HG02763 (cell line): ENCODE measurements around the gene MTREX.

Source experiments
- ATAC-seq: cut with Tn5 transposase; IDR thresholded peaks from one replicate; pipeline ENCODE4 v1.9.1; 2021; ENCODE audit warnings: mild to moderate bottlenecking, moderate library complexity; ENCODE audit not compliant: unreplicated experiment

The MTREX gene

GRCh38 chr5:55426455-55426854, 118.7 kb downstream of the MTREX start:
- no peak for ATAC-seq

- no peak for ATAC-seq
Observed at GRCh38 chr5:55427157-55427556, 119.4 kb downstream of the MTREX start.

GRCh38 chr5:55429221-55429612, 121.4 kb downstream of the MTREX start:
- no peak for ATAC-seq

GRCh38 chr5:55429613-55430253, 121.9 kb downstream of the MTREX start:
- no peak for ATAC-seq

DNA sequence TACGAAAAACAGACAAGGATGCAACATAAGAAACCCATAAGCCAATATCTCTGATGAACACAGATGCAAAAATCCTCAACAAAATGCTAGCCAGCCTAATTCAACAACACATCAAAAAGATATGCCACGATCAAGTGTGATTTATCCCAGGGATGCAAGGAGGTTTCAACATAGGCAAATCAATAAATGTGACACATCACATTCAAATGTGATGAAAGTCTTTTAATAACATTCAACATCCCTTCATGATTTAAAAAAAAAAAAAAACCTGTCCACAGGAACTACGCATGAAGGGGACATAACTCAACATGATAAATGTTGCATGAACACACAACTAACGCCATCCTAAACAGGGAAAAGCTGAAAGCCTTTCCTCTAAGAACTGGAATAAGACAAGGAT, 124.8 kb downstream of the MTREX start:
- ATAC-seq: no peak

- ATAC-seq: no peak
Observed at GRCh38 chr5:55437452-55437851, 129.7 kb downstream of the MTREX start.

DNA sequence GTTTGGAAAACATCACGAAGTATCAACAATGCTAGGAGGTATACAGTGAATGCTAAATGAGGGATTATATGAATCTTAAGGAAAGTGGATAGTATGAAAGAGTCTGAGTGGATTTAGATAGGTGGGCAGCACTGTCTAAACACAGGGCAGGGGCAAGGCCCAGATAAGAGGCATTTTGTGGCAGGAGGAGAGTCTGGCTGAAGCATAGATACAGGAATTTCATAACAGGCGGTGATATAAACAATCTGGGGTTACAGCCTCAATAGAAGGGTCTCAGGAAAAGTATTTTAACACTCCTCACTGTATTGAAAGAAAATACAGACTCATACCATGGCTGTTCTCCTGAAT, 130.0 kb downstream of the MTREX start:
- no peak for ATAC-seq

DNA sequence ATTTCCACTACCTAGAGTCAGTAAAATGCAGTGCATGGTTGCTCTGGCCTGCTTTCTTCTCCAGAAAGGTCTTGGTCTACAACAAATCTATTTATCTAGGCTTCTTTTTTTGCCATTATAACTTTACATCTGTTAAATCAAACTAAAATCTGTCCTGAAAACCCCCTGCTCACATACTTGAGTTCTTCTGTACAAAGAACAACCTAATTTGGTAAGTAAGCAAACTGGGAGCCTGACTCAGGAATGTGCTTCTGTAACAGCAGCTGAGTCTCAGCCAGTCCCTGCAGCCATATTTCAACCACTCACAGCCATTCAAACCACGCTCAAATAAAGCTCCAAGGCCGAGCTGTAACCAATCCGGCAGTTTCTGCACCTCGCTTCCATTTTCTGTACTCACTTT, 131.2 kb downstream of the MTREX start:
- no peak for ATAC-seq

DNA sequence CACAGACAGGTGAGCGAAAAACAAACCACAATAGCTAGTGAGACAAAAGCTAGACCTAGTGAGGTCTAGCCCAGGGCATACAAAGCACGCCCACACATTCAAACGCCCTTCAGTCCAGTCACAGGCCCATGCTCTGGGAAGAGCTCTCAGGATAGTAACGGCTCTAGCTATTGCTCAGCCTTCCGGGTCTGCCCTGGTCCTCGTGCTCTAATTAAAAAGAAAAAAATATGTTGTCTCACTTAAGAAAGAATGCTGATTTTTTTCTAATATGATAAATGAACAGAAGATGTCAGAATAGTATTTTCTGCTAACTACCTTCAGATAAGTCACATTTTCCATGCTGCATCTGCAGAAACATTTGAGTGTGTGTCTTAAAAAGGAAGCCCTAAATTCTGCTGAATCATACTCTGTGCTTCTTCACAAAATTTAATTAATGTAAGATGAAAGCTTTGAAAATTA, 132.4 kb downstream of the MTREX start:
- no peak for ATAC-seq

- no peak for ATAC-seq
Observed at GRCh38 chr5:55441107-55441771, 133.4 kb downstream of the MTREX start.

- ATAC-seq: no peak
Observed at GRCh38 chr5:55441954-55442353, 134.2 kb downstream of the MTREX start.

DNA sequence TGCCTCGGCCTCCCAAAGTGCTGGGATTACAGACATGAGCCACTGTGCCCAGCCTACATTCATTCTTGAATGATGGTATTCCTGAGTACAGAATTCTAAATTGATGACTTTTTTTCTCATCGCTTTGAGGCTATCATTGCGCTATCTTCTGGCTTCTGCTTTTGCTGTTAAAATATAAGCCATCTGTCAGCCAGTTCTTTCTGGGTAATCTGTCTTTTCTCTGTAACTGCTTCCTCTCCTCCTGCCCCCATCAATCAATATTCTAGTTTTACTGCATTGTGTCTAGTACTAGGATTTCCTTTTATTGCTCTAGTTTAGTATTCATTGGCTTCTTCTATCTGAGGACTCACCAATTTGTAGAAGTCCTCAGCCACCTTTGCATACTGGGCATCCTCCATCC, 138.0 kb downstream of the MTREX start:
- ATAC-seq: no peak

GRCh38 chr5:55446640-55447351, 139.0 kb downstream of the MTREX start:
- no peak for ATAC-seq

GRCh38 chr5:55450050-55450765, 142.4 kb downstream of the MTREX start:
- ATAC-seq: no peak

DNA sequence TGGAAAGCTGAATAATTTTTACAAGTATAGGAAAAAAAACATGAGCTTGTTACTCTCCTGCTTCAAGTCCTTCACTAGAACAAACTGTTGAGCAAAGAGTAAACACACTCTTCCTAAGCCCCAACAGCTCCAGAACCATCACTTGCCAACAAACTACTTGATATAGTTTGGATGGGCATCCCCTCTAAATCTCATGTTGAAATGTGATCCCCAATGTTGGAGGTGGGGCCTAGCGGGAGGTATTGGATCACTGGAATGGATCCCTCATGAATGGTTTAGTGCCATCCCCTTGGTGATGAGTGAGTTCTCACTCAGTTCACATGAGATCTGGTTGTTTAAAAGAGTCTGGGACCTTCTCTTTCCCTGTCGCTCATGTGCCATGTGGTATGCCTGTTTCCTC, 144.2 kb downstream of the MTREX start:
- no peak for ATAC-seq

- no peak for ATAC-seq
Observed at GRCh38 chr5:55453211-55453610, 145.4 kb downstream of the MTREX start.

- ATAC-seq: no peak
Observed at GRCh38 chr5:55454282-55454681, 146.5 kb downstream of the MTREX start.

DNA sequence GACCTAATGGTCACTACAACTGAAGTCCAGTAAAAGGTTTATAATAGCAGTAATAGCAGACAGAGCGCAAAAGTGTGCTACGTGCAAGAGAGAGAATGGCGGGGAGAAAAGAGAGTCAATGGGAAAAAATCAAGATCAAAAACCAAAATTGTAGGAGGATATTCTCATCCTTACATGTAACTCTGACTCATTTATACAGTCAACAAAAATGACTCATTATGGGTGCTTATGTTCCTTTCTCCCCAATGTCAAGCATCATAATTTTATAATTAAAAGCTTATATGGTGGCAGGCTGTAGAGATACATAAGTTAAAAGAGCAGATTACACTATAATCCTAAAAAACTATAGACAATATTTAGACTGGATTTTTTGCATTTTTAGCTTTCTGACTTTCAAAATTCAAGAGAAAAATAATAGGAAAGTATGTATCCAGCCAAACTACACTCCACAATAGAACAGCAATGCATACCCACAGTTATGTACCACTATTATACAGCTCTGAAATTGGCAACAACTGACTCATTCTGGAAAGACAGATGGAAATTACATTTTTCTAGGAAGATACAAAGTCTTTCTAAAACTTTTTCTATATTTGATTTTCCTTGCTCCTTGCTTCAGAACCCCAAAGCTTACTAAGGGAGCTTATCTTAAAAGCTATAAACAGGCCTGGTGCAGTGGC, 148.6 kb downstream of the MTREX start:
- no peak for ATAC-seq

GRCh38 chr5:55459572-55459971, 151.8 kb downstream of the MTREX start:
- ATAC-seq: no peak

DNA sequence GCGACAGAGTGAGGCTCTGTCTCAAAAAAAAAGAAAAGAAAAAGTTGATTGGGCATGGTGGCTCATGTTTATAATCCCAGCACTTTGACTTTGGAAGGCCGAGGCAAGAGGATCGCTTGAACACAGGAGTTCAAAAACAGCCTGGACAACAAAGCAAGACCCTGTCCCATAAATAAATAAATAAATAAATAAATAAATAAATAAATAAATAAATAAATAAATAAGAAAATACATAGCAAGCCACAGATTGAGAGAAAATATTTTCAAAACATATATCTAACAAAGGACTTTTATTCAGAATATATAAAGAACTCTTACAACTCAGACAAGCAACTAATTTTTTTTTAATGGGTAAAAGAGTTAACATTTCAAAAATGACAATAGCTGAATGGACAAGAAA, 155.8 kb downstream of the MTREX start:
- no peak for ATAC-seq
